Fibroblast of skin of left biceps (primary cell): ENCODE data around the gene SLC35F6.
A peak's percentile ranks its signal among the peaks of the same experiment; 100 is the strongest.
"Not testable (repeated sequence)": the region's sequence is repeated elsewhere in the genome, so short reads cannot be mapped to it uniquely, and the experiment has no call there.

Experiments used
- DNase-seq, 2 experiments: peaks; one replicate each; pipeline ENCODE4 v3.0.0-alpha.2; 2013; ENCODE audit warnings: low read depth in 2 of 2

The SLC35F6 gene

DNA sequence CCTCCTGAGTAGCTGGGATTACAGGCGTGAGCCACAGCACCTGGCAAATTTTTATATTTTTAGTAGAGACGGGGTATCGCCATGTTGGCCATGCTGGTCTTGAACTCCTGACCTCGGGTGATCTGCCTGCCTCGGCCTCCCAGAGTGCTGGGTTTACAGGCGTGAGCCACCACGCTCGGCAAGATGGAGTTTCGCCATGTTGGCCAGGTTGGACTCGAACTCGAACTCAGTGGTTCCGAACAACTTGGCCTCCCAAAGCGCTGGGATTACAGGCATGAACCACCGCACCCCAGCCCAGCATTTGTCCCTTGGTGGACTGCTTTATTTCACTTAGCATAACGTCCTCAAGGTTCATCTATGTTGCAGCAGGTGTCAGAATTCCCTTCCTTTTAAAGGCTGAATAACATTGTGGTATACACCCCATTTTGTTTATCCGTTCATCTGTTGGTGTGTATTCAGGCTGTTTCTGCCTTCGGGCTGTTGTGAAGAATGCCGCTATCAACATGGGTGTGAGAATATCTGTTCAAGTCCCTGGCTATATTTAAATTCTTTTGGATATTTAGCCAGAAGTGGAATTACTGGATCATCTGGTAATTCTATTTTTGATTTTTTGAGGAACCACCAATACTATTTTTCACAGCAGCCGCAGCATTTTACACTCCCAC is 20.6 kb downstream of the SLC35F6 start:
- no peak for DNase-seq

DNA sequence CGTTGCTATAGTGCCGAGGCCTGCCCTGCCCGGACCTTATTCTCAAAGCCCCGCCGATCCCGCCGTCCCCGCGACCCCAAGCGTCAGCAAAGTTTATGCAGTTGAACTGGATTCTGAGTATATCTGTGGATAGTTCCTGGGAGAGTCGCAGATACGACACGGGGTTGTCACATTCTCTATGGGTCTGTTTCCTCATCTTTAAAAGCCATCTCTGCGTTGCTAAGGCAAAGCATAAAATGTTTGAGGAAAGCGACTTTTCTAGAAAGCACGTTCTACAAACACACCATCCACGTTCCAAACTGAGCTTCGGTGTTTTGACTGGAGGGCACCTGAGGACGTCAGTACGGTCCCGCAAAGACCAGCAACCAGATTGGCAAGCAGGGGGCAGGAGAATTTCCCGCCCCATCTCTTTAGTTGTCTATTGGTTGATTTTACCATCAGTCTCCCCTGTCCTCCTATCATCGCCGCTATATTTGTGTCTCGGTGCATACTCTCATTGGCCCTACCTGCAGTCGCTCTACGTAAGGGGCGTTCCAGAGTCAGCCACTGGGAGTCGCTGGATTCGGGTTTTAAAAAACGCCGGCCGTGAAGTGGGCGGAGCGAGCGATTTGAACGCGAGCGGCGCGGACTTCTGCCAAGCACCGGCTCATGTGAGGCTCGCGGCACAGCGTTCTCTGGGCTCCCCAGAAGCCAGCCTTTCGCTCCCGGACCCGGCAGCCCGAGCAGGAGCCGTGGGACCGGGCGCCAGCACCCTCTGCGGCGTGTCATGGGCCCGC is 21.5 kb downstream of the SLC35F6 start, which contains the start of gene CENPA:
Gene CENPA (plus strand): TSS at position 626 of the 776 bp plus-strand sequence. CDS start 141 bp downstream, at position 767.
- peak; percentile 99 for DNase-seq

DNA sequence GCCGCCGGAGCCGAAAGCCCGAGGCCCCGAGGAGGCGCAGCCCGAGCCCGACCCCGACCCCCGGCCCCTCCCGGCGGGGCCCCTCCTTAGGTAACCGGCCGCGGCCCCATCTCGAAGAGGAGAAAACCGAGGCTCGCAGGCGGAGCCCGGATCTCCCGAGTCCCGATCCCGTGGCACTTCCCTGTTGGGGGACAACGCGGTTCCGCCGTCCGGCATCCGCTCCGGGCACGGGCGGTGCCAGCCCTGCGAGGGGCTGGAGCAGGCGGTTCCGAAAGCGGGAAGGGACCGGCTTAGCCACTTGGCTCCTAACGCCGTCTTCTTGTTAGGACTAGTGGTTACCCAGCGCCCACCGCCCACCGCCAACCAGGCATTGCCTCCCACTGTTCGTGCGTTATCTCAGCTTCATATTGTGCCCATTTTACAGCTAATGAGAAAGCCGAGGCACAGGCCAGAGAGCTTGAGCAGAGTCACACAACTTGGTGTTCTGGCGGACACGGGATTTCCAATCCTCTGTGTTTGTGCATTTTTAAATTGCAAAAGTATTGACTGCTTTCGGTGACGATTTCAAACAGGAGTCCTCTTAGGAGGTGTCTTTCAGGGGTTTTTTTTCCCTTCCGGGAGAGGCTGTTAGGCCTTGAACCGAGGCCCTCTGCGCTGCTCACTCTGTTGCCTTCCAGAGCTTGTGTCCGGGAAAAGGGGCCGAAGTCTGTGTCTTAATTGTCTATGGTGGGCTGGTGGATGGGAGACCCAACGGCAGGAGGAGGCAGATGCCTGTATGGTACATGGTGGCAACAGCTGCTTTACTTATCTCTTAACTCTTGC is 22.3 kb downstream of the SLC35F6 start:
- no peak for DNase-seq

DNA sequence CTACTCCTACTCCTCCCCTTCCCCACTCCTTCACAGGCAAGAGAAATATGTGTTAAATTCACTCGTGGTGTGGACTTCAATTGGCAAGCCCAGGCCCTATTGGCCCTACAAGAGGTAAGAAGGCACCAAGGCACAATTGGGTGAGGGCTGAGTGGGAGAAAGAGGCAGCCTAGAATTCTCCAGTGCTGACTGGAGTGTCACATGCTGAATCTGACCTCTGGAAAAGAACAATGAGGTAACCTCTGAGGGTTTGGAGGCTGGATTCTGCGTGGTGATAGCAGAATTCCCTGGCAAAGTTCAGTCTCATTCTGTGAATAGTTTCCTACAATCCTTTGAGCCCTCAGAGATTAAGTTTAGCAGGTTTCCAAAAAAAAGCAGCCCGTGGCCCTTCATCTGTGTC is 28.6 kb downstream of the SLC35F6 start:
- no peak for DNase-seq

DNA sequence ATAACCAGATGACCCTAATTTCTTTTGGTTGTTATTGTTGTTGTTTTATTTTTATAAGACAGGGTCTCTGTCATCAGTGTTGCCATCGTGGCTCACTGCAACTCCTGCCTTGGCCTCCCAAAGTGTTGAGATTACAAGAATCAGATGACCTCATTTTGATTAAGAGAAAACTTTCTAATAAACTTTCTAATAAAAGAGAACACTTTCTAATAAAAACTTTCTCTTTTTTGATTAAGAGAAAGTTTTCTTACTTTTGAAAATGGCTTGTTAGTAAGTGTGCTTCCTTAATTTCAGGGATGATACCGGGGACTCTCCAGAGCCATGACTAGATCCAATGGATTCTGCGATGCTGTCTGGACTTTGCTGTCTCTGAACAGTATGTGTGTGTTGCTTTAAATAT is 29.4 kb downstream of the SLC35F6 start:
- no peak for DNase-seq

DNA sequence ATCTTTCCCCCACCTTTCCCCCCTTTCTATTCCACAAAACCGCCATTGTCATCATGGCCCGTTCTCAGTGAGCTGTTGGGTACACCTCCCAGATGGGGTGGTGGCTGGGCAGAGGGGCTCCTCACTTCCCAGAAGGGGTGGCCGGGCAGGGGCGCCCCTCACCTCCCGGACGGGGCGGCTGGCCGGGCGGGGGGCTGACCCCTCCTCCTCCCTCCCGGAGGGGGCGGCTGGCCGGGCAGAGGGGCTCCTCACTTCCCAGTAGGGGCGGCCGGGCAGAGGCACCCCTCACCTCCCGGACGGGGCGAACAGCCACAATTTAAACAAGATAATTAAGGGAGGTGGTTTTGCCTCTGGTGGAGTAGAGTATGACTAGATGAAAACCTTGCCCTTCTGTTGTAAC is 31.1 kb downstream of the SLC35F6 start:
- not testable (repeated sequence) for DNase-seq

DNA sequence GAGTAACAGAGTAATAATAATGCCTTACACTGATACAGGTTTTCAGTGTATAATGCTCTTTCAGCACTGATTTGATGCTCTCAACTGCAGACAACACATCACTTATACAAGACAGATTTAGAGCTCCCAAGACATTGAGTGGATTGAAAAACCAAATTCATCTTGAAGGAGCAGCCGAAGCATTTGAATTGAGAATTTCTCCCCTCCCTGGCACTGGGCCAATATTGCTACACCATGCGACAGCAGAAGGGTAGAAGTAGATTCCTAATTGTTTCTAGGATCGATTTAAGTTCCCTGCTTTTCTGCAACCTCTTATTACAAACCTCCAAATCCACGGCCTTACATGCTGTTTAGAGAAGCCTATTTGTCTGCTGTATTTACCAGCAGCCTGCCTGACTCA is 37.2 kb downstream of the SLC35F6 start:
- DNase-seq: no peak

DNA sequence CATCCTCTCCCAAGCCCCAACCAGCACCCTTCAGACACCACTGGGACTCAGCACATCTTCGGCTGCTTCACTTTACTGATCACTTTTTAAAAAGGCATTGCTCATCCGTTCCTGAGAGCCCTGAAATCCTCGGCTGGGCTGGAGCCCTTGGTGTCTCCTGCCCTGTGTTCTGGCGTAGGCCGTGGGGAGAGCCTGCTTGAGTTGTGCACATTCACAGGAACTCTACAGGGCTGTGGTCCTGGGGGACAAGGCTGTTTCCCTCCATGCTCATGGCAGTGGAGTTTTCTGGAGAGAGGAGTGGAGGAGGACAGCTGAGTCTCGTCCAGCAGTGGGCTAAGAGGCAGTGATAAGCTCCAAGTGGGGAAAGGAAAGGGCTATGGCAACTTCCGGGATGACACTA is 37.7 kb downstream of the SLC35F6 start:
- DNase-seq: no peak

DNA sequence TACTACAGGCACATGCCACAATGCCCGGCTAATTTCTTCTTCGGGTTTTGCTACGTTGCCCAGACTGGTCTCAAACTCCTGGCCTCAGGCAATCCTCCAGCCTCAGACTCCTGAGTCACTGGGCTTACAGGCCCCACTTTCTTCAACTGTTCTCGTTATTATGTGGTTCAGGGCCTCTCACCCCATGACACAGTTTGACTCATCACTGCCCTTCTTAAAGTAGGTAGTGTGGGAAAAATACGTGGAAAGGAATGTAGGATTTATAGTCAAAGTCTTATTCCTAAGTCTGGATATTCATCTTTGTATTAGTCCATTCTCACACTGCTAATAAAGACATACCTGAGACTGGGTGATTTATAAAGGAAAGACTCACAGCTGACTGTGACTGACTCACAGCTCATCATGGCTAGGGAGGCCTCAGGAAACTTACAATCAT is 41.2 kb downstream of the SLC35F6 start:
- no peak for DNase-seq

DNA sequence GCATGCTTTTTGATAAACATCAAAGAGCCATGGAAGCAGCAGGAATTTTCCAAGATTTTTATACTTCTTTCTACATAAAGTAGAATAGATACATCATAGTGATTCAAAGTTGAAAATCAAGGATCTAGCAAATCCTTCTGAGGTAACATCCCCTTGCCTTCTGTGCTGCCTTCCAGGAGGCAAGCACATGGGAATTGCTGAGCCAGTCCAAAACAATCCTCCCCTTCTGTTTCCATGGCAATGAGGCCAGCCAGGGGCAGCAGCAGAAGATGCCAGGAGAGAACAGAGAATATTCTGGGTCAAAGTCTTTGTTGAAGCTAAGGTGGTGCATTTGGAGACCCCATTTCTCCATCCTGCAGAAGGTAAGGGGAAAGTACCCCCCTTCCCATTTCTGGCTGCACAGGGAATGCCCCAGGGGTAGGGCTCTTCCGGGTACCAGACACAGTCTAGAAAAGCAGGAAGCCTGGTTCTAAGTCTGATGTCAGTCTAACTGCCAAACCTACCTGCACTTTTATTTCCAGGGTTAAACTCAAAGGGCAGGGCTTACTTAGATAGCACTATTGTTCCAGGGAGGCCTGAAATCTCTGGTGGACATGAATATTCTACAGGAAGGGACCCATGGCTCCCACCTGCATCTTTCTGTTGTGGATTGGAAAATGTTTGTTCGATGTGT is 43.8 kb downstream of the SLC35F6 start:
- DNase-seq: no peak

DNA sequence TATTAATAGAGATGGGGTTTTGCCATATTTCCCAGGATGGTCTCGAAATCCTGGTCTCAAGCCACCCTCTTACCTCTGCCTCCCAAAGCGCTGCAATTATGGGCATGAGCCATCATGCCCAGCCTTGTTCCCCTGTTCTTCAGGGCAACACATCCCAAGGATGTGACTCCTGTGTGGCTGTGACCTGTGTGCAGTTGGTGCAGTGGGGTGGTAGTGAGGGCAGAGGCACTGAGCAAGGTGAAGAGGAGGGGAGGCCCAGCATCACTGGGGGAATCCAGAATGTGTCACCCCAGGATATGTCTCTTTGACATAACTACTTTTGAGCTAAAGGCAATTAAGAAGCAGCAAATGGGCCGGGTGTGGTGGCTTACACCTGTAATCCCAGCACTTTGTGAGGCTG is 45.1 kb downstream of the SLC35F6 start:
- DNase-seq: no peak

DNA sequence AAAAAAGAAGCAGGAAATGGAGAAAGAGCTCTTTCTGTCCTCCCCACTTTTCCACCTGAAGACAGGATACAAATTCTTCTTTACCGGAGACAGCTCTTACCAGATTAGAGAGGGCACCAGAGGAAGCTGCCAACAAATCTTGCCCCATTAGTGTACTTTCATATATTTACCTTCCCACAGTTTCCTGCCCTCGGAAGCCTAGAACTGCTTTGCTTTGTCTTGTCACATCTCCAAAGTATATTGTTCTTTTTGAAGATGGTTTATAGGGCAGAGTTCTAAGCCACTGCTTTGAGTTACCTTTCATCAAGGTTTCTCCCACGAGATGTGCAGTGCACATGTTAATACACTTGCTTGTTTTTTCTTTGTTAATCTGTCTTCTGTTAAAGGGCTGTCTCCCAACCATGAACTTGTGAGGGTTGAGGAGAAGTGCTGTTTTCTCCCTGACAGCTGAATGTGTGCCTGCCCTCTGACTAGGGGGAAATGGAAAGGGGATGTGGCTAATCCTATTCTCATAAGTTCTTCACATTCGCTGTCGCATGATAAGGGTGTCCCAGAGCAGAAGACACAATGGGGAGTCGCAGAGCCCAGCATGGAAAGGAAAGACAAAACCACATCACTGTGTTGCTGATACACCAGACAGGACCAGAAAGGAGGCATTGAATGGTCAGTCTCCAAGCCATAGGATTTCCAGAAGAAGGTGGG is 45.9 kb downstream of the SLC35F6 start:
- DNase-seq: no peak

DNA sequence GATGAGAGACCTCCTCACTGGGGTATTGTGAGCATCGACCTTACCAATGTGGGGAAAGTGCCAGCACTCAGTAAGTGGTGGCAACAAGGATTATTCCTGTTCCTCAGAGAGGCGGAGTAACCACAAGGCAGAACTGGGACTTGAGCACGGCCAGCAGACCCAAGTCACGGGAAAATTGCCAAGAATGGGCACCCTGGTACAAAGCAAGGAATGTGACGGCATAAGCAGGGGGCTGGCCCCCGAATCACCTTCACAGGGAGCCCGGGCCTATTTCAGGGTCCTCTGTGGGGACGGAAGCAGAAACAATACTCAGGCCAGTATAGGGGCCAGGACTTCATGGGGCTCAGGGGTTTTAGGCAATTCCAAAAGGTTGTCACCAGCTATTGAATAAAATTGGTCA is 47.2 kb downstream of the SLC35F6 start:
- no peak for DNase-seq

DNA sequence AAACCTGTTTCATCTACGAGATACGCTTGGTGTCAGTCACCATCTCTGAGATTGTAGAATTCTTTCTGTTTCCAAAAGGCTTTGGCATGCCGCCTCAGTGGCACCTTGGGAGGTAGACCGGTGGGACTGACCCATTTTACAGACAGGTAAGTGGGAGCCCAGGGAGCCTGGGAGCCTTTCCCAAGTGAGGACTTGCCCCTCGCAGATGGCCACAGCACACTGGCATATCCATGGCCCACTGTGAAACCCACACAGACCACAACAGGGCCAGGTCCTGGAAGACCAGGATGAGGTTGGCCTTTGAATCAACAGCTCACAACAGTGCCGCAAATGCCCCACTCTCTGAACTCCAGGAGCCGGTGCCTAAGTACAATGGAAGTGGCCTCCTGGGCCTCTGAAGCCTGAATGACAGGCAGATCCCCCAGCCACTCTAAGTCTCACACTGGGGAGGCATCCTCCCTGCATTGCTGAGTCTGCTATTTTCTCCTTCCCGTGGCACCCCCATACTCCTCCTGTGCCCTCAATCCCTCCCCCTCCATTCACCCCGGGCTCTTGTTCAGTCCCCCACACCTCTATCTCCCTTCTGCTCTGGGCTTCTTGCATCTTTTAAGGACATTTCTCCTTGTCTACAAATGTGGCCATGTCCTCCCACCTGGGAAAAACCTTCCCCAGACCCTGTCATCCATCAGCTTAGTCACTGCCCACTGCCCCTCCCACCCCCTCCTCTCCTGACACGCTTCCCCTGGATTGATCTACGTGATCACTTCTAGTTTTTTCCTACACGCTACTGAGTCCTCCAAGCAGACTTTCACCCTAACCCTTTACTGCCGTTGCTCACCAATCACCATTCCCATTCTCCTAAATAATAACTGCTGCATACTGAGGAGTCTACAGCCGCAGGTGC is 48.0 kb downstream of the SLC35F6 start:
- DNase-seq: no peak

DNA sequence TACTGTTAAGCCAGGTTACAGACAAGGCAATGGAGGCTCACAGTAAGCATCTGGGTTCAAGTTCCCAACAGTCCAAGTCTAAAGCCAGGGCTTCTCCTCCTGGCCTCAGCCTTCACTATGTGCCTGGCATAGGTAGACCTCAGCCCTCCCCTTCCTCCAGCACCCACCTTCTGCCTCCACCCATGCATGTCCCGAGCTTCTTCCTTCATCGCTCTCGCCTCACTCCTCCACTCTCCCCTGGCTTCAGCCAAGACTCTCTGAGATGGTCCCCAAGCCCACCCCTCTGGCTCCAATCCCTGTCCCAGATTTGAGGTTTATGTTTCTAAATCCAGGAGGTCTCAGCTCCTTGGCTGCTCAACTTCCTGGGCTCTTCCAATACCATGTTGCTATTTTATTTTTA is 48.6 kb downstream of the SLC35F6 start:
- DNase-seq: no peak

DNA sequence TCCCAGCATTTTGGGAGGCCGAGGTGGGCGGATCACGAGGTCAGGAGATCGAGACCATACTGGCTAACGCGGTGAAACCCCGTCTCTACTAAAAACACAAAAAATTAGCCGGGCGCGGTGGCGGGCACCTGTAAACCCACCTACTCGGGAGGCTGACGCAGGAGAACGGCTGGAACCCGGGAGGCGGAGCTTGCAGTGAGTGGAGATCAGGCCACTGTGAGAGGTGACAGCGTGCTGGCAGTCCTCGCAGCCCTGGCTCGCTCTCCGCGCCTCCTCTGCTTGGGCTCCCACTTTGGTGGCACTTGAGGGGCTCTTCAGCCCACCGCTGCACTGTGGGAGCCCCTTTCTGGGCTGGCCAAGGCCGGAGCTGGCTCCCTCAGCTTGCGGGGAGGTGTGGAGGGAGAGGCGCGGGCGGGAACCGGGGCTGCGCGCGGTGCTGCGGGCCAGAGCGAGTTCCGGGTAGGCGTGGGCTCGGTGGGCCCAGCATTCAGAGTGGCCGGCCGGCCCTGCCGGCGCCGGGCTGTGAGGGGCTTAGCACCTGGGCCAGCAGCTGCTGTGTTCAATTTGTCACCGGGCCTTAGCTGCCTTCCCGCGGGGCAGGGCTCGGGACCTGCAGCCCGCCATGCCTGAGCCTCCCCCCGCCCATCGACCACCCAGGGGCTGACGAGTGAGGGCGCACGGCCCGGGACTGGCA is 50.1 kb downstream of the SLC35F6 start:
- not testable (repeated sequence) for DNase-seq

DNA sequence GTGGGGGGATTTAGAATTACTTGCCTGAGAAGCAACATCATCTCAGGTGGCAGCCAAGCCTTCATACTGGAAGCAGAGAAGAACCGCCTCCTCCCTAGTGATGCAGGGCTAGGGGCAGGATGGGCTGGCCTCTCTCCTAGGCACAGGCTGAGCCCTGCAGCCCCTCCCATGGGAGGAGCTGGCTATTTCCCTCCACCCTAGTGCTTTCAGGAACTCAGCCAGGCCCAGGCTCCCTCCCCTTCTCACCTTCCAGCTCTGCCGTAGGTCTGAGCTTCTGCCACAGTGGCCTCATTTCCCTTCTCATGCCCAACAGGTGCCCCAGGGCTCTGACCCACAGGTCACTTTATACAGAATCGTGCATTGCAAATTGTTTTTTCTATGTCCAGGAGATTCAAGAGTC is 52.8 kb downstream of the SLC35F6 start:
- no peak for DNase-seq

DNA sequence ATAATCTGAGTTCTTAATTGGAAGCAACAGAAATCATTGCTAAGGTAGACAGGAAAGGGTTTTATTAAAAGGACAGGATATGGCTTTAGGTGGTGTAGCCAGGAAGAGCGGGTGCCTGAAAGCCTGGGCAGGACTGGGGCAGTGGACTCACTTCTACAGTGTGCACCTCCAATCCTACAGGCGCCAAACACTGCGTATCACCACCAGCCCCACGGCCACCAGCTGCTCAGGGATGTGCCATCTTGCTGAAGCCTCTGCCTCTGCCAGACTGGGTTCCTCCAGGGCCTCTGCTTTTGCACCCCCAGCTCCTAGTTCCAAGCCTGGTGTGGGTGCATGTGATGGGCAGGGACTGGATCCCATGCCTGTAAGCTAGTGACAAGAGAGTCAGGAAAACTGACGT is 54.2 kb downstream of the SLC35F6 start:
- DNase-seq: no peak

DNA sequence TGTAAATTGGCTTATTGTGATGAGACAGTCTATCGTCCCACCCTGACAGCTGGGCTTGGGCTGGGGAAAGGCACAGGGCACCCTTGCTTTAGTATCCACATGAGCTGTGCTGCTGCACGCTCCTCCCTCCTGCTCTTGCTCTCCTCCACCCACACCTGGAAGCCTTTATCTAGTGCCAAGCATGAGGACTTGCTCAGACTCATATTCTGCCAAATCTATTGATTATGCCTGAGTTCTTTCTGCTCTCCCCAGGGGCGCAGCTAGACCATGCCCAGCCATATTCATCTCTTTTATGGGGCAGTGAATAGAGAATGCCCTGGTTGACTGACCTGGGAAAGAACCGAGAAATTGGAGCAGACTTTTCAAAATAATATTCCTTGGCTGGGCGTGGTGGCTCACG is 54.9 kb downstream of the SLC35F6 start:
- DNase-seq: no peak

DNA sequence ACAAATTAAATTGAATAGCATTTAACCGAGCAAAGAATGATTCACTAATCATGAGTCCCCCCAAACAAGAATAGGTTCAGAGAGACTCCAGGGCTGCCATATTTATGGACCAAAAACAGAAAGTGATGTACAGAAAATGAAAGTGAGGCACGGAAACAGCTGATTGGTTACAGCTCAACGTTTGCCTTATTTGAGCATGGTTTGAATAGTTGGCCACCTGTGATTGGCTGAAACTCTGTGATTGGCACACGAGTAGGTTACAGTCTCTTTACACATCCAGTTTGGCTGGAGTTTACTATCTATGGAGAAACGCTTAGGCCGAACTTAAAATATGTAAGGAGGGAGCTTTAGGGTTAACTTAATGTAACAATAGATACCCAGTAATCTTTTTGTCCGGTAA is 56.8 kb downstream of the SLC35F6 start:
- DNase-seq: no peak
